ENCODE measurements around the gene SULT1A2.

- TF ChIP-seq, protein P1, sequence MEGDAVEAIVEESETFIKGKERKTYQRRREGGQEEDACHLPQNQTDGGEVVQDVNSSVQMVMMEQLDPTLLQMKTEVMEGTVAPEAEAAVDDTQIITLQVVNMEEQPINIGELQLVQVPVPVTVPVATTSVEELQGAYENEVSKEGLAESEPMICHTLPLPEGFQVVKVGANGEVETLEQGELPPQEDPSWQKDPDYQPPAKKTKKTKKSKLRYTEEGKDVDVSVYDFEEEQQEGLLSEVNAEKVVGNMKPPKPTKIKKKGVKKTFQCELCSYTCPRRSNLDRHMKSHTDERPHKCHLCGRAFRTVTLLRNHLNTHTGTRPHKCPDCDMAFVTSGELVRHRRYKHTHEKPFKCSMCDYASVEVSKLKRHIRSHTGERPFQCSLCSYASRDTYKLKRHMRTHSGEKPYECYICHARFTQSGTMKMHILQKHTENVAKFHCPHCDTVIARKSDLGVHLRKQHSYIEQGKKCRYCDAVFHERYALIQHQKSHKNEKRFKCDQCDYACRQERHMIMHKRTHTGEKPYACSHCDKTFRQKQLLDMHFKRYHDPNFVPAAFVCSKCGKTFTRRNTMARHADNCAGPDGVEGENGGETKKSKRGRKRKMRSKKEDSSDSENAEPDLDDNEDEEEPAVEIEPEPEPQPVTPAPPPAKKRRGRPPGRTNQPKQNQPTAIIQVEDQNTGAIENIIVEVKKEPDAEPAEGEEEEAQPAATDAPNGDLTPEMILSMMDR (conservative IDR thresholded peaks at IDR 0.05; ENCODE audit: low read depth, low read length) = no peak
- TF ChIP-seq MAZ (IDR thresholded peaks at IDR 0.05; ENCODE audit: borderline replicate concordance, low read depth, low read length) (no peak), POLR2A (IDR thresholded peaks at IDR 0.05; ENCODE audit: low read depth, low read length) (no peak), ELK1 (IDR thresholded peaks at IDR 0.05; ENCODE audit: borderline replicate concordance, low read depth, low read length) (no peak), RCOR1 (IDR thresholded peaks at IDR 0.05; ENCODE audit: insufficient replicate concordance, low read length) (no peak), BHLHE40 (IDR thresholded peaks at IDR 0.05; ENCODE audit: low read depth, low read length) (no peak), RFX5 (IDR thresholded peaks at IDR 0.05; ENCODE audit: low read depth, low read length) (no peak), RAD21 (IDR thresholded peaks at IDR 0.05; ENCODE audit: low read length) (no peak), CEBPB (IDR thresholded peaks at IDR 0.05; ENCODE audit: low read depth, low read length) (no peak), MAFK (IDR thresholded peaks at IDR 0.05; ENCODE audit: low read depth, low read length) (no peak), SMC3 (IDR thresholded peaks at IDR 0.05; ENCODE audit: low read depth, low read length) (no peak), FOS (IDR thresholded peaks at IDR 0.05; ENCODE audit: low read depth, low read length) (no peak)
- TF ChIP-seq, protein P2, sequence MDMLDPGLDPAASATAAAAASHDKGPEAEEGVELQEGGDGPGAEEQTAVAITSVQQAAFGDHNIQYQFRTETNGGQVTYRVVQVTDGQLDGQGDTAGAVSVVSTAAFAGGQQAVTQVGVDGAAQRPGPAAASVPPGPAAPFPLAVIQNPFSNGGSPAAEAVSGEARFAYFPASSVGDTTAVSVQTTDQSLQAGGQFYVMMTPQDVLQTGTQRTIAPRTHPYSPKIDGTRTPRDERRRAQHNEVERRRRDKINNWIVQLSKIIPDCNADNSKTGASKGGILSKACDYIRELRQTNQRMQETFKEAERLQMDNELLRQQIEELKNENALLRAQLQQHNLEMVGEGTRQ (IDR thresholded peaks at IDR 0.05; ENCODE audit: low read depth, low read length) = no peak
Observed at GRCh38 chr16:28616636-28617035, 19.8 kb upstream of the SULT1A2 start.

Measured in IMR-90 (cell line).